ENCODE results near the gene JCHAIN. TPM values are rescaled to one million over a fixed set of nuclear protein-coding genes. Genes with fewer than 3 reads are reported as not detected.
A peak's percentile ranks its signal among the peaks of the same experiment; 100 is the strongest.

JCHAIN gene
- total and polyA plus RNA-seq, 2 of the 13 experiments (the other 11 are each of a cell fraction or from before 2014, with no cell fraction given), result not detected

GRCh38 chr4:70714079-70714887, 48.0 kb upstream of the JCHAIN start (continued):
- TF ChIP-seq RNF219 (CRISPR knock-in tag; IDR thresholded peaks at IDR 0.05), result no peak
- no peak for TF ChIP-seq ZMYM4 (CRISPR knock-in tag; IDR thresholded peaks at IDR 0.05)
- TF ChIP-seq NFKBIZ (CRISPR knock-in tag; IDR thresholded peaks at IDR 0.05), result no peak
- no peak for TF ChIP-seq GPN1 (CRISPR knock-in tag; IDR thresholded peaks at IDR 0.05; ENCODE audit: borderline replicate concordance)
- no peak for TF ChIP-seq REXO4 (CRISPR knock-in tag; IDR thresholded peaks at IDR 0.05; ENCODE audit: borderline replicate concordance)
- TF ChIP-seq ZNF367 (CRISPR knock-in tag; IDR thresholded peaks at IDR 0.05; ENCODE audit: borderline replicate concordance), result no peak
- no peak for TF ChIP-seq ZNF20 (CRISPR knock-in tag; IDR thresholded peaks at IDR 0.05)
- no peak for TF ChIP-seq KLF12 (CRISPR knock-in tag; IDR thresholded peaks at IDR 0.05; ENCODE audit: borderline replicate concordance)
- TF ChIP-seq ZNF619 (CRISPR knock-in tag; IDR thresholded peaks at IDR 0.05), result no peak
- TF ChIP-seq MTF1 (CRISPR knock-in tag; IDR thresholded peaks at IDR 0.05), result no peak
- no peak for TF ChIP-seq PRDM15 (CRISPR knock-in tag; IDR thresholded peaks at IDR 0.05)
- no peak for TF ChIP-seq ZNF225 (CRISPR knock-in tag; IDR thresholded peaks at IDR 0.05)
- no peak for TF ChIP-seq ZNF790 (CRISPR knock-in tag; IDR thresholded peaks at IDR 0.05; ENCODE audit: borderline replicate concordance)
- no peak for TF ChIP-seq CENPT (CRISPR knock-in tag; IDR thresholded peaks at IDR 0.05; ENCODE audit: low read depth)
- no peak for TF ChIP-seq LBX2 (CRISPR knock-in tag; IDR thresholded peaks at IDR 0.05; ENCODE audit: borderline replicate concordance)
- TF ChIP-seq SRSF4 (IDR thresholded peaks at IDR 0.05; ENCODE audit: low read depth, low read length, poor library complexity, severe bottlenecking), result no peak
- no peak for TF ChIP-seq PLSCR1 (CRISPR knock-in tag; IDR thresholded peaks at IDR 0.05; ENCODE audit: borderline replicate concordance)
- TF ChIP-seq YEATS2 (CRISPR knock-in tag; IDR thresholded peaks at IDR 0.05; ENCODE audit: borderline replicate concordance), result peak; percentile 60; the same call in 1 of the 2 replicates
- TF ChIP-seq MXD1 (CRISPR knock-in tag; IDR thresholded peaks at IDR 0.05), result no peak
- TF ChIP-seq ATF4 (CRISPR knock-in tag; IDR thresholded peaks at IDR 0.05), result peak in 1 of 2 experiments; percentile 95; a peak in 2 of 4 replicates
